Liver (tissue), 3 donors: ENCODE data around the gene ST6GALNAC5.

ENCODE experiments used
- ATF3 ChIP-seq: IDR thresholded peaks from 2 replicates; pipeline ENCODE4 v1.6.1; 2016; ENCODE audit warnings: antibody characterized with exemption
- CTCF ChIP-seq: fragments of 150-350 bp; IDR thresholded peaks from 2 replicates; pipeline ENCODE4 v1.5.1; 2017; ENCODE audit warnings: improper control_type of control experiment, low read depth, low read length; ENCODE audit not compliant: missing input control
- donor health status: healthy.
- donor health status: healthy.

- no peak for TF ChIP-seq CTCF
- TF ChIP-seq ATF3 = no peak
Measured at GRCh38 chr1:77014073-77014788, 147.0 kb downstream of the ST6GALNAC5 start.
